H9 (cell line): ENCODE results near the gene CLEC4E. TPM values are rescaled to one million over a fixed set of nuclear protein-coding genes. Genes with fewer than 3 reads are reported as not detected.

Experiments used
- DNase-seq: peaks from one replicate; pipeline ENCODE4 v3.0.0-alpha.2; 2017
- H2AFZ ChIP-seq: one replicate; pipeline ENCODE4 v1.6.1; 2013; ENCODE audit warnings: mild to moderate bottlenecking, low read length, control low read depth, moderate library complexity
- H2AK5ac ChIP-seq: 2 replicates; pipeline ENCODE4 v1.6.1; 2013; ENCODE audit warnings: low read length, control low read depth, mixed read lengths; ENCODE audit not compliant: insufficient read length
- H2BK120ac ChIP-seq: one replicate; pipeline ENCODE4 v1.6.1; 2013; ENCODE audit warnings: low read depth, mild to moderate bottlenecking, low read length, control low read depth, inconsistent platforms; ENCODE audit not compliant: poor library complexity, severe bottlenecking
- H2BK12ac ChIP-seq: 2 replicates; pipeline ENCODE4 v1.6.1; 2013; ENCODE audit warnings: low read length, control low read depth, mixed read lengths, low read depth; ENCODE audit not compliant: insufficient read length
- H2BK15ac ChIP-seq: 2 replicates; pipeline ENCODE4 v1.6.1; 2013; ENCODE audit warnings: low read depth, low read length, control low read depth
- H2BK20ac ChIP-seq: one replicate; pipeline ENCODE4 v1.6.1; 2013; ENCODE audit warnings: low read depth, mild to moderate bottlenecking, low read length, control low read depth, inconsistent platforms; ENCODE audit not compliant: poor library complexity, severe bottlenecking
- H2BK5ac ChIP-seq: 2 replicates; pipeline ENCODE4 v1.6.1; 2013; ENCODE audit warnings: low read length, control low read depth, mixed read lengths; ENCODE audit not compliant: insufficient read length
- H3K14ac ChIP-seq: 2 replicates; pipeline ENCODE4 v1.6.1; 2013; ENCODE audit warnings: low read length, control low read depth; ENCODE audit not compliant: insufficient read depth
- H3K18ac ChIP-seq: 2 replicates; pipeline ENCODE4 v1.6.1; 2013; ENCODE audit warnings: low read depth, mild to moderate bottlenecking, mixed read lengths, low read length, control low read depth; ENCODE audit not compliant: insufficient read length
- H3K23ac ChIP-seq: 2 replicates; pipeline ENCODE4 v1.6.1; 2013; ENCODE audit warnings: low read length, control low read depth, mixed read lengths, low read depth; ENCODE audit not compliant: insufficient read length
- H3K23me2 ChIP-seq: 2 replicates; pipeline ENCODE4 v1.6.1; 2013; ENCODE audit warnings: low read depth, mild to moderate bottlenecking, mixed read lengths, low read length, control low read depth; ENCODE audit not compliant: insufficient read length, poor library complexity, severe bottlenecking
- H3K27ac ChIP-seq: 2 replicates; pipeline ENCODE4 v1.5.1; 2013; ENCODE audit warnings: low read length, control low read depth, mixed read lengths, low read depth; ENCODE audit not compliant: insufficient read length
- H3K27me3 ChIP-seq: 2 replicates; pipeline ENCODE4 v1.6.1; 2013; ENCODE audit warnings: low read length, control low read depth, inconsistent platforms; ENCODE audit not compliant: insufficient read depth
- H3K4ac ChIP-seq: 2 replicates; pipeline ENCODE4 v1.6.1; 2013; ENCODE audit warnings: low read depth, mild to moderate bottlenecking, control low read depth, inconsistent platforms, low read length, moderate library complexity
- H3K4me1 ChIP-seq: 2 replicates; pipeline ENCODE4 v1.6.1; 2013; ENCODE audit warnings: low read length, control low read depth, inconsistent platforms; ENCODE audit not compliant: insufficient read depth
- H3K4me2 ChIP-seq: 2 replicates; pipeline ENCODE4 v1.6.1; 2013; ENCODE audit warnings: low read length, control low read depth, mixed read lengths; ENCODE audit not compliant: insufficient read length, insufficient read depth
- H3K56ac ChIP-seq: 2 replicates; pipeline ENCODE4 v1.6.1; 2013; ENCODE audit warnings: low read depth, mild to moderate bottlenecking, mixed read lengths, low read length, control low read depth; ENCODE audit not compliant: insufficient read length
- H3K79me1 ChIP-seq: 2 replicates; pipeline ENCODE4 v1.6.1; 2013; ENCODE audit warnings: low read depth, mild to moderate bottlenecking, moderate library complexity, low read length, control low read depth, inconsistent platforms; ENCODE audit not compliant: insufficient read depth, poor library complexity, severe bottlenecking
- H3K79me2 ChIP-seq: 2 replicates; pipeline ENCODE4 v1.6.1; 2013; ENCODE audit warnings: low read length, control low read depth, inconsistent platforms; ENCODE audit not compliant: insufficient read depth
- H3K9ac ChIP-seq: 2 replicates; pipeline ENCODE4 v1.6.1; 2013; ENCODE audit warnings: low read length, control low read depth, mixed read lengths; ENCODE audit not compliant: insufficient read length; ENCODE audit errors: extremely low read depth
- H3K9me3 ChIP-seq: one replicate; pipeline ENCODE4 v1.6.1; 2013; ENCODE audit warnings: low read depth, low read length, inconsistent platforms; ENCODE audit not compliant: control insufficient read depth
- H3T11ph ChIP-seq: one replicate; pipeline ENCODE4 v1.6.1; 2013; ENCODE audit warnings: mild to moderate bottlenecking, low read length, control low read depth, inconsistent platforms
- H4K20me1 ChIP-seq: one replicate; pipeline ENCODE4 v1.6.1; 2013; ENCODE audit not compliant: control insufficient read depth, insufficient read length, insufficient read depth
- H4K5ac ChIP-seq: 2 replicates; pipeline ENCODE4 v1.6.1; 2013; ENCODE audit warnings: low read depth, mild to moderate bottlenecking, mixed read lengths, low read length, control low read depth; ENCODE audit not compliant: insufficient read length
- H4K8ac ChIP-seq: replicated peaks from 2 replicates; pipeline ENCODE4 v1.6.1; 2013; ENCODE audit warnings: low read length, control low read depth, mixed read lengths, low read depth; ENCODE audit not compliant: insufficient read length
- H4K91ac ChIP-seq: 2 replicates; pipeline ENCODE4 v1.6.1; 2013; ENCODE audit warnings: low read depth, mild to moderate bottlenecking, moderate library complexity, mixed read lengths, low read length, control low read depth; ENCODE audit not compliant: insufficient read length
- H3K27ac Mint-ChIP-seq, 3 experiments: 2 replicates in 2 of 3; 3 replicates in 1 of 3; pipeline ENCODE4 v1.8.0; 2020 to 2021; ENCODE audit warnings: mixed read lengths in 3 of 3, mild to moderate bottlenecking in 1 of 3, moderate library complexity in 1 of 3
- H3K27me3 Mint-ChIP-seq: 2 replicates; pipeline ENCODE4 v1.8.0; 2021; ENCODE audit warnings: low read depth, mild to moderate bottlenecking, moderate library complexity, mixed read lengths
- H3K36me3 Mint-ChIP-seq, 3 experiments: 2 replicates in 2 of 3; 3 replicates in 1 of 3; pipeline ENCODE4 v1.8.0; 2020 to 2021; ENCODE audit warnings: low read depth in 3 of 3, mixed read lengths in 3 of 3; ENCODE audit not compliant: insufficient read depth in 1 of 3
- H3K4me1 Mint-ChIP-seq, 2 experiments: 2 replicates each; pipeline ENCODE4 v1.8.0; 2020; ENCODE audit warnings: mixed read lengths in 2 of 2
- H3K4me3 Mint-ChIP-seq, 2 experiments: 2 replicates in 1 of 2; 3 replicates in 1 of 2; pipeline ENCODE4 v1.8.0; 2020 to 2021; ENCODE audit warnings: mild to moderate bottlenecking in 2 of 2, mixed read lengths in 2 of 2, moderate library complexity in 1 of 2
- H3K9me3 Mint-ChIP-seq, 2 experiments: 2 replicates in 1 of 2; 3 replicates in 1 of 2; pipeline ENCODE4 v1.8.0; 2020; ENCODE audit warnings: mild to moderate bottlenecking in 2 of 2, mixed read lengths in 2 of 2, moderate library complexity in 1 of 2
- CTCF ChIP-seq: fragments of 200-600 bp; sonication (generic); conservative IDR thresholded peaks from 3 replicates; pipeline ENCODE4 v1.8.0; 2021; ENCODE audit warnings: antibody characterized with exemption, mild to moderate bottlenecking
- WGBS: extraction: QIAGEN DNeasy Blood & Tissue Kit; methylation state at CpG from one replicate; pipeline ENCODE4 v1.1.7; 2013; ENCODE audit warnings: missing lambda C conversion rate, low lambda C conversion rate, mixed read lengths; ENCODE audit not compliant: insufficient read length; ENCODE audit errors: extremely low coverage; 5-methylcytosine and 5-hydroxymethylcytosine counted together
- total RNA-seq: library from RNA; stranded (reverse); gene quantifications from 2 replicates; pipeline ENCODE4 v1.2.1, GENCODE V29; 2021

CLEC4E gene
- total RNA-seq, 1 experiment from 2014 or later: not detected

- H3T11ph ChIP-seq: no peak overlapping the region
- no peak overlapping the region for H3K18ac ChIP-seq
- Mint-ChIP-seq H3K9me3 (no peaks in the 10 kb centered on the region), H3K27me3 (no peaks in the 10 kb centered on the region), H3K27ac (no peak overlapping the region), H3K4me1 (peaks cover 4 to 9% of the 10 kb centered on the region in 2 experiments), H3K4me3 (no peak overlapping the region), H3K36me3 (no peaks in the 10 kb centered on the region)
- H2BK5ac ChIP-seq: no peak overlapping the region
- H3K23me2 ChIP-seq: no peaks in the 10 kb centered on the region
- H3K4ac ChIP-seq: no peak overlapping the region
- H3K23ac ChIP-seq: no peak overlapping the region
- no peak overlapping the region for H2BK20ac ChIP-seq
- no peak overlapping the region for H4K5ac ChIP-seq
- H4K91ac ChIP-seq: no peak overlapping the region
- H3K9me3 ChIP-seq: no peaks in the 10 kb centered on the region
- H3K27ac ChIP-seq: no peak overlapping the region
- peak; percentile 49 for DNase-seq
- no peak overlapping the region for H2BK12ac ChIP-seq
- no peak overlapping the region for H3K9ac ChIP-seq
- H3K14ac ChIP-seq: no peak overlapping the region
- H3K27me3 ChIP-seq: no peaks in the 10 kb centered on the region
- H4K8ac ChIP-seq: no peak overlapping the region
- H3K4me1 ChIP-seq: no peaks in the 10 kb centered on the region
- no peak overlapping the region for H2AFZ ChIP-seq
- no CpG with 5 or more reads among the region's 6 CpGs for WGBS
- H2AK5ac ChIP-seq: no peak overlapping the region
- peak; percentile 58 for TF ChIP-seq CTCF
- H3K56ac ChIP-seq: no peak overlapping the region
- no peak overlapping the region for H2BK120ac ChIP-seq
- no peaks in the 10 kb centered on the region for H3K79me2 ChIP-seq
- no peaks in the 10 kb centered on the region for H4K20me1 ChIP-seq
- no peak overlapping the region for H2BK15ac ChIP-seq
- no peak overlapping the region for H3K4me2 ChIP-seq
- H3K79me1 ChIP-seq: no peaks in the 10 kb centered on the region
Observed at GRCh38 chr12:8553088-8553627, 12.5 kb upstream of the CLEC4E start.
